Brain microvascular endothelial cell (primary cell): Measurements from ENCODE around the gene RANBP10.

Experiments used
- DNase-seq: peaks from one replicate; pipeline ENCODE4 v3.0.0-alpha.2; 2020
- H3K27ac ChIP-seq: fragments of 250-450 bp; sonication (Bioruptor Pico); 2 replicates; pipeline ENCODE4 v1.5.1; 2020; ENCODE audit warnings: mild to moderate bottlenecking, moderate library complexity
- H3K27me3 ChIP-seq: fragments of 250-450 bp; sonication (Bioruptor Pico); replicated peaks from 2 replicates; pipeline ENCODE4 v1.5.1; 2020; ENCODE audit warnings: mild to moderate bottlenecking
- H3K36me3 ChIP-seq: fragments of 250-450 bp; sonication (Bioruptor Pico); replicated peaks from 2 replicates; pipeline ENCODE4 v1.5.1; 2020; ENCODE audit warnings: mild to moderate bottlenecking
- H3K4me3 ChIP-seq: 2 replicates; pipeline ENCODE4 v1.5.1; 2011; ENCODE audit warnings: low read depth, mild to moderate bottlenecking, control low read depth, low read length, moderate library complexity
- CTCF ChIP-seq: IDR thresholded peaks from 2 replicates; pipeline ENCODE4 v1.5.1; 2011; ENCODE audit warnings: low read depth, mild to moderate bottlenecking, moderate library complexity, low read length, control low read depth, inconsistent platforms; ENCODE audit errors: missing control alignments
- in situ Hi-C: cut with HindIII; loops from 2 replicates; pipeline ENCODE4 v1.10.0; 2017; ENCODE audit warnings: low sequenced_read_pairs, low pct_ligation_motif_present

The RANBP10 gene

GRCh38 chr16:67679935-67680897, 126.1 kb downstream of the RANBP10 start:
- peaks cover 21% of the 10 kb centered on the region for H3K36me3 ChIP-seq
- no peak for DNase-seq
- no peaks in the 10 kb centered on the region for H3K27me3 ChIP-seq
- H3K27ac ChIP-seq, result no peak overlapping the region
- TF ChIP-seq CTCF, result no peak
- no peak overlapping the region for H3K4me3 ChIP-seq
- in situ Hi-C loops, result no loop called here

DNA sequence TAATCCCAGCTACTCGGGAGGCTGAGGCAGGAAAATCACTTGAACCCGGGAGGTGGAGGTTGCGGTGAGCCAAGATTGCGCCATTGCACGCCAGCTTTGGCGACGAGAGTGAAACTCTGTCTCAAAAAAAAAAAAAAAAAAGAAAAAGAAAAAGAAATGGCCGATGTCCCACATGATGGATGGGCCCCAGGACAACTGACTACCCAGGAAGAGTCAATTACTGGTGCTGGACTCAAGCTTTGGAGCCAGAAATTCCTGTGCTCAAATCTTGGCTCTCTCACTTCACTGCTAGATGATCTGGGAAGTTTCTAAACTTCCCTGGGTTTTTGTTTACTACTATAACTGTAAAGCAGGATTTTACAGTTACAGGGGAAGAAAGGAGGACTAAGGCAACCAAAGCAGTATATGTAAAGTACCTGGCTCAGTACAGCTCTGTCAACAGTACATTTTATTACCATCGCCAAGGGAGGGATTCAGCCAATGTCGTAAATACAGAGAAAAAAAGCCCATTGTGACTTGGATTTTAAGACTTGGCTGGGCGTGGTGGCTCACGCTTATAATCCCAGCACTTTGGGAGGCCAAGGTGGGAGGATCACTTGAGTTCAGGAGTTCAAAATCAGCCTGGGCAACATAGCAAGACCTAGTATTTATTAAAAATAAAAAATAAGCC, 127.9 kb downstream of the RANBP10 start:
- Histone ChIP-seq H3K27ac (no peak overlapping the region), H3K36me3 (peaks cover 24% of the 10 kb centered on the region), H3K27me3 (no peaks in the 10 kb centered on the region), H3K4me3 (no peak overlapping the region)
- TF ChIP-seq CTCF, result no peak
- no peak for DNase-seq
- in situ Hi-C loops, result no loop called here

DNA sequence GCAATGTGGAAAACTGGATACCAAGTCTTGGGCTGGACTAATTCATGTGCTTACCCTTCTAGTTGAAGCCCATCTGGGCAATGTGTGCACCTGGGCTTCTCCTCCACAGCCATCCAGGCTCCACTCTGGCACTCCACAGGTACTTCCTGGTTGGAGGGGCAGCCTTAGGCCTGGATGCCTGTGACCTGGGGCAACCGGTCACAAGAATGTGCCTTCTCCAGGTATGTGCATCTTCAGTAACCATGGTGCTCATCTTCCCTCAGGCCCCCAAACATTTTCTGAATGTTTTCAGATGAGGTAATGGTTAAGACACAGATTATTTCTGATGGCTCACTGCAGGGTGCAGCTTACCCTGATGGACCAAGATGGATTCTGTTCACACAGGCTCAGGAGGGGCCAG, 128.6 kb downstream of the RANBP10 start:
- TF ChIP-seq CTCF, result no peak
- Histone ChIP-seq H3K27me3 (no peaks in the 10 kb centered on the region), H3K4me3 (no peak overlapping the region), H3K36me3 (peaks cover 18% of the 10 kb centered on the region), H3K27ac (no peak overlapping the region)
- no peak for DNase-seq
- in situ Hi-C loops, result no loop called here

DNA sequence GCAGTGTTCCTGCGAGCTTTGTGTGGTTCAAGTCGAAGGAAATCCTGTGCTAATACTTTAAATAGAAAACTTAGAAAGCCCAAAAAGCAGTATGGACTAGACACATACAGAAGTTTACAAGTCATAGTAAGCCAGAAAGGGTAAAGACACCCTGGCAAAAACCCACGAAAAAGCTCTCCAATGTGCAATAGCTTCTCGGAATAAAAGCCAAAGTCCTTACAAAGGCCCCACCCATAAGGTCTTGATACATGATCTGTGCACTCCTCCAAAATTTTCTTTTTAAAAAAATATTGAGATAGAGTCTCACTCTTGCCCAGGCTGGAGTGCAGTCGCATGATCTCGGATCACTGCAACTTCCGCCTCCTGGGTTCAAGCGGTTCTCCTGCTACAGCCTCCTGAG, 129.4 kb downstream of the RANBP10 start:
- Histone ChIP-seq H3K36me3 (peaks cover 18% of the 10 kb centered on the region), H3K27me3 (no peaks in the 10 kb centered on the region), H3K4me3 (no peak overlapping the region), H3K27ac (no peak overlapping the region)
- TF ChIP-seq CTCF, result no peak
- in situ Hi-C loops, result no loop called here
- no peak for DNase-seq

- no peak for TF ChIP-seq CTCF
- no peaks in the 10 kb centered on the region for H3K27me3 ChIP-seq
- no peak overlapping the region for H3K27ac ChIP-seq
- H3K36me3 ChIP-seq, result peaks cover 18% of the 10 kb centered on the region
- in situ Hi-C loops, result no loop called here
- H3K4me3 ChIP-seq, result no peak overlapping the region
- DNase-seq, result no peak
Measured at GRCh38 chr16:67676516-67676915, 129.8 kb downstream of the RANBP10 start.
